HCT116 (cell line): Measurements from ENCODE around the gene EXOC4. TPM values are rescaled to one million over a fixed set of nuclear protein-coding genes. Genes with fewer than 3 reads are reported as not detected.

ENCODE experiments used
- ATAC-seq: fragments of 200-7000 bp; cut with Tn5 transposase; 2 replicates; pipeline ENCODE4 v1.9.1; 2020; ENCODE audit warnings: mild to moderate bottlenecking, moderate library complexity
- BruUV-seq: library from RNA; stranded (reverse); fragments of 400-500 nt; replicated peaks from 2 replicates; lab custom pipeline; 2021; lab: Mats Ljungman, UMichigan
- CTCF ChIA-PET: fragments of 300-600 bp; sonication (Branson Sonifier 250); formaldehyde crosslinking; loops from one replicate; lab custom pipeline; 2021; ENCODE audit warnings: antibody characterized with exemption; lab: Charles Lee
- POLR2A ChIA-PET: fragments of 300-600, 350-600 bp; sonication (Branson Sonifier 250); formaldehyde crosslinking; loops from one replicate; lab custom pipeline; 2021; ENCODE audit warnings: antibody characterized with exemption; lab: Charles Lee
- RAD21 ChIA-PET, 2 experiments: fragments of 300-600 bp; sonication (Branson Sonifier 250); formaldehyde crosslinking; loops; one replicate each; lab custom pipeline; 2023; ENCODE audit warnings: low total read pairs in 2 of 2; ENCODE audit not compliant: uncharacterized antibody in 2 of 2, unreplicated experiment in 2 of 2, low non-redundant PET in 1 of 2; lab: Charles Lee
- DNase-seq: peaks from one replicate; pipeline ENCODE4 v3.0.0-alpha.2; 2010; ENCODE audit warnings: low read depth, low spot score
- H2AFZ ChIP-seq: fragments of 200-600 bp; shearing (Covaris generic), sonication (generic); 2 replicates; pipeline ENCODE4 v1.6.1; 2017; ENCODE audit warnings: low read depth, mixed run types, mixed read lengths, antibody characterized with exemption, low read length; ENCODE audit not compliant: poor library complexity, severe bottlenecking
- H3K27ac ChIP-seq: 2 replicates; pipeline ENCODE4 v1.5.1; 2012; ENCODE audit warnings: low read depth, low read length
- H3K27me3 ChIP-seq: fragments of 200-600 bp; sonication (generic); 2 replicates; pipeline ENCODE4 v1.6.1; 2016; ENCODE audit warnings: mixed run types, low read length, mixed read lengths; ENCODE audit not compliant: insufficient read depth
- H3K36me3 ChIP-seq, 2 experiments: fragments of 200-500 bp in 1 of 2; fragments of 200-600 bp in 1 of 2; sonication (Bioruptor generic) in 1 of 2; sonication (generic) in 1 of 2; 2 replicates each; pipeline versions ENCODE4 v1.5.1 to v1.6.1; 2014 to 2016; ENCODE audit warnings: low read length in 2 of 2, inconsistent platforms in 1 of 2, mixed read lengths in 1 of 2, mixed run types in 1 of 2; ENCODE audit not compliant: insufficient read depth in 2 of 2, control insufficient read depth in 1 of 2
- H3K4me1 ChIP-seq, 2 experiments: fragments of 200-600 bp in 1 of 2; sonication (generic) in 1 of 2; 2 replicates each; pipeline versions ENCODE4 v1.5.1 to v1.6.1; 2012 to 2017; ENCODE audit warnings: low read length in 2 of 2, inconsistent platforms in 1 of 2, mild to moderate bottlenecking in 1 of 2, mixed read lengths in 1 of 2, mixed run types in 1 of 2, moderate library complexity in 1 of 2; ENCODE audit not compliant: insufficient read depth in 2 of 2, control insufficient read depth in 1 of 2
- H3K4me2 ChIP-seq: fragments of 200-600 bp; sonication (generic); 2 replicates; pipeline ENCODE4 v1.6.1; 2017; ENCODE audit warnings: mixed run types, low read length, mixed read lengths
- H3K4me3 ChIP-seq, 2 experiments: fragments of 200-600 bp in 1 of 2; sonication (generic) in 1 of 2; replicated peaks in 1 of 2; 2 replicates each; pipeline ENCODE4 v1.5.1; 2011 to 2016; ENCODE audit warnings: low read length in 2 of 2, control low read depth in 1 of 2, low read depth in 1 of 2, mild to moderate bottlenecking in 1 of 2, mixed read lengths in 1 of 2, mixed run types in 1 of 2
- H3K79me2 ChIP-seq: fragments of 200-600 bp; sonication (generic); 2 replicates; pipeline ENCODE4 v1.6.1; 2017; ENCODE audit warnings: mild to moderate bottlenecking, mixed run types, low read length, moderate library complexity, mixed read lengths; ENCODE audit not compliant: insufficient read depth
- H3K9ac ChIP-seq: fragments of 200-600 bp; sonication (generic); 2 replicates; pipeline ENCODE4 v1.6.1; 2016; ENCODE audit warnings: low read length, mixed read lengths
- H3K9me2 ChIP-seq: fragments of 200-600 bp; sonication (generic), shearing (Covaris generic); 2 replicates; pipeline ENCODE4 v1.6.1; 2017; ENCODE audit warnings: mixed run types, mild to moderate bottlenecking, moderate library complexity; ENCODE audit not compliant: insufficient read depth
- H3K9me3 ChIP-seq, 2 experiments: fragments of 200-500 bp in 1 of 2; fragments of 200-600 bp in 1 of 2; sonication (Bioruptor generic) in 1 of 2; sonication (generic) in 1 of 2; 2 replicates each; pipeline ENCODE4 v1.6.1; 2014 to 2017; ENCODE audit warnings: low read length in 2 of 2, mixed read lengths in 2 of 2, inconsistent platforms in 1 of 2, low read depth in 1 of 2, mild to moderate bottlenecking in 1 of 2, mixed run types in 1 of 2, moderate library complexity in 1 of 2; ENCODE audit not compliant: control insufficient read depth in 1 of 2, insufficient read depth in 1 of 2
- H4K20me1 ChIP-seq: fragments of 200-600 bp; sonication (generic), shearing (Covaris generic); 2 replicates; pipeline ENCODE4 v1.6.1; 2017; ENCODE audit warnings: mixed run types, mild to moderate bottlenecking, moderate library complexity; ENCODE audit not compliant: insufficient read depth
- CEBPB ChIP-seq: IDR thresholded peaks from 2 replicates; pipeline ENCODE4 v1.6.1; 2012; ENCODE audit warnings: low read depth
- EGR1 ChIP-seq: IDR thresholded peaks from 2 replicates; pipeline ENCODE4 v1.6.1; 2012; ENCODE audit warnings: low read depth
- ELF1 ChIP-seq: IDR thresholded peaks from 2 replicates; pipeline ENCODE4 v1.6.1; 2012; ENCODE audit warnings: low read depth, borderline replicate concordance
- EZH2phosphoT487 ChIP-seq: fragments of 200-600 bp; IDR thresholded peaks from 2 replicates; pipeline ENCODE4 v1.6.1; 2018; ENCODE audit warnings: antibody characterized with exemption, borderline replicate concordance
- JUND ChIP-seq: IDR thresholded peaks from 2 replicates; pipeline ENCODE4 v1.6.1; 2012
- MAX ChIP-seq: IDR thresholded peaks from 2 replicates; pipeline ENCODE4 v1.6.1; 2012
- POLR2A ChIP-seq: IDR thresholded peaks from 2 replicates; pipeline ENCODE4 v1.7.0; 2011; ENCODE audit warnings: borderline replicate concordance; ENCODE audit not compliant: insufficient read depth, insufficient read length; ENCODE audit errors: extremely low read depth
- POLR2AphosphoS5 ChIP-seq: IDR thresholded peaks from 2 replicates; pipeline ENCODE4 v1.6.1; 2011; ENCODE audit warnings: mild to moderate bottlenecking, low read depth, low read length, moderate library complexity
- REST ChIP-seq: IDR thresholded peaks from 2 replicates; pipeline ENCODE4 v1.6.1; 2012; ENCODE audit warnings: low read depth
- SIN3A ChIP-seq: IDR thresholded peaks from 2 replicates; pipeline ENCODE4 v1.6.1; 2012; ENCODE audit warnings: low read depth
- SP1 ChIP-seq: IDR thresholded peaks from 2 replicates; pipeline ENCODE4 v1.6.1; 2012; ENCODE audit warnings: low read depth
- SRF ChIP-seq: IDR thresholded peaks from 2 replicates; pipeline ENCODE4 v1.6.1; 2012; ENCODE audit warnings: low read depth
- YY1 ChIP-seq: IDR thresholded peaks from 2 replicates; pipeline ENCODE4 v1.6.1; 2011; ENCODE audit warnings: low read length, low read depth, moderate library complexity, mild to moderate bottlenecking; ENCODE audit not compliant: insufficient replicate concordance; ENCODE audit errors: extremely low read depth
- ZFX ChIP-seq: fragments of 450-650 bp; IDR thresholded peaks from 2 replicates; pipeline ENCODE4 v1.6.1; 2017
- intact Hi-C: fragments of 100-400 bp; cut with micrococcal nuclease; formaldehyde crosslinking; loops from 2 replicates; pipeline ENCODE4 v1.10.0; 2022
- total RNA-seq: library from RNA; stranded (reverse); gene quantifications from one replicate; pipeline ENCODE4 v1.2.1, GENCODE V29; 2021; ENCODE audit not compliant: unreplicated experiment
- TF ChIP-seq, protein P1 (sequence below): IDR thresholded peaks from 2 replicates; pipeline ENCODE4 v1.6.1; 2012
- TF ChIP-seq, protein P2 (sequence below), 3 experiments: fragments of 200-600 bp in 1 of 3; sonication (generic) in 1 of 3; IDR thresholded peaks in 2 of 3; conservative IDR thresholded peaks in 1 of 3; 2 replicates each; pipeline ENCODE4 v1.5.1; 2012 to 2017; ENCODE audit warnings: low read depth in 2 of 3, low read length in 2 of 3, antibody characterized with exemption in 1 of 3, borderline replicate concordance in 1 of 3, control low read depth in 1 of 3, mild to moderate bottlenecking in 1 of 3, mixed read lengths in 1 of 3, mixed run types in 1 of 3, moderate library complexity in 1 of 3; ENCODE audit not compliant: insufficient read depth in 1 of 3

The EXOC4 gene
- total RNA-seq, 1 experiment from 2014 or later: 40.3 TPM

GRCh38 chr7:133381965-133382364, 129.1 kb downstream of the EXOC4 start:
- Histone ChIP-seq H3K9me2 (no peaks in the 10 kb centered on the region), H3K36me3 (no peaks in the 10 kb centered on the region), H3K79me2 (no peaks in the 10 kb centered on the region), H2AFZ (no peak overlapping the region), H3K4me1 (no peaks in the 10 kb centered on the region), H4K20me1 (no peaks in the 10 kb centered on the region), H3K9me3 (no peaks in the 10 kb centered on the region), H3K9ac (no peak overlapping the region), H3K4me3 (no peak overlapping the region), H3K27ac (no peak overlapping the region), H3K4me2 (no peak overlapping the region), H3K27me3 (no peaks in the 10 kb centered on the region)
- TF ChIP-seq MAX: no peak
- TF ChIP-seq ZFX: no peak
- no peak for TF ChIP-seq EGR1
- ChIA-PET CTCF (no interaction called here), RAD21 (no interaction called here), POLR2A (no interaction called here)
- no TSS peak for BruUV-seq
- DNase-seq: no peak
- intact Hi-C loops: no loop called here
- ATAC-seq: no peak

- intact Hi-C loops: no loop called here
- no TSS peak for BruUV-seq
- Histone ChIP-seq H3K79me2 (no peaks in the 10 kb centered on the region), H3K9ac (no peak overlapping the region), H3K36me3 (no peaks in the 10 kb centered on the region), H3K27me3 (no peaks in the 10 kb centered on the region), H3K4me2 (no peak overlapping the region), H4K20me1 (no peaks in the 10 kb centered on the region), H3K27ac (no peak overlapping the region), H3K4me3 (no peak overlapping the region), H2AFZ (no peak overlapping the region), H3K4me1 (no peaks in the 10 kb centered on the region), H3K9me3 (no peaks in the 10 kb centered on the region), H3K9me2 (no peaks in the 10 kb centered on the region)
- ATAC-seq (no peak), DNase-seq (no peak)
- POLR2A ChIA-PET: no interaction called here
- RAD21 ChIA-PET: no interaction called here
- CTCF ChIA-PET: no interaction called here
- TF ChIP-seq CEBPB (no peak), SRF (no peak), YY1 (no peak), ELF1 (no peak), REST (no peak), SP1 (no peak), JUND (no peak), POLR2A (no peak), SIN3A (no peak), POLR2AphosphoS5 (no peak), EZH2phosphoT487 (no peak), ZFX (no peak)
- TF ChIP-seq, protein P1, sequence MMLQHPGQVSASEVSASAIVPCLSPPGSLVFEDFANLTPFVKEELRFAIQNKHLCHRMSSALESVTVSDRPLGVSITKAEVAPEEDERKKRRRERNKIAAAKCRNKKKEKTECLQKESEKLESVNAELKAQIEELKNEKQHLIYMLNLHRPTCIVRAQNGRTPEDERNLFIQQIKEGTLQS: no peak
- TF ChIP-seq, protein P2, sequence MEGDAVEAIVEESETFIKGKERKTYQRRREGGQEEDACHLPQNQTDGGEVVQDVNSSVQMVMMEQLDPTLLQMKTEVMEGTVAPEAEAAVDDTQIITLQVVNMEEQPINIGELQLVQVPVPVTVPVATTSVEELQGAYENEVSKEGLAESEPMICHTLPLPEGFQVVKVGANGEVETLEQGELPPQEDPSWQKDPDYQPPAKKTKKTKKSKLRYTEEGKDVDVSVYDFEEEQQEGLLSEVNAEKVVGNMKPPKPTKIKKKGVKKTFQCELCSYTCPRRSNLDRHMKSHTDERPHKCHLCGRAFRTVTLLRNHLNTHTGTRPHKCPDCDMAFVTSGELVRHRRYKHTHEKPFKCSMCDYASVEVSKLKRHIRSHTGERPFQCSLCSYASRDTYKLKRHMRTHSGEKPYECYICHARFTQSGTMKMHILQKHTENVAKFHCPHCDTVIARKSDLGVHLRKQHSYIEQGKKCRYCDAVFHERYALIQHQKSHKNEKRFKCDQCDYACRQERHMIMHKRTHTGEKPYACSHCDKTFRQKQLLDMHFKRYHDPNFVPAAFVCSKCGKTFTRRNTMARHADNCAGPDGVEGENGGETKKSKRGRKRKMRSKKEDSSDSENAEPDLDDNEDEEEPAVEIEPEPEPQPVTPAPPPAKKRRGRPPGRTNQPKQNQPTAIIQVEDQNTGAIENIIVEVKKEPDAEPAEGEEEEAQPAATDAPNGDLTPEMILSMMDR (IDR thresholded peaks at IDR 0.05 in 2 of 3, conservative IDR thresholded peaks at IDR 0.05 in 1 of 3; ENCODE audit: borderline replicate concordance in 1 of 3, insufficient read depth in 1 of 3, low read depth in 2 of 3, low read length in 2 of 3): no peak
Observed at GRCh38 chr7:133382775-133383559, 130.1 kb downstream of the EXOC4 start.
